Thymus (tissue), 11 donors: Measurements from ENCODE around the gene NDUFA11. TPM values are rescaled to one million over a fixed set of nuclear protein-coding genes. Genes with fewer than 3 reads are reported as not detected.

Experiments
- DNase-seq, 9 donors: peaks; one replicate each; pipeline ENCODE4 v3.0.0-alpha.2; 2013; ENCODE audit warnings: low spot score in 9 of 9, low read depth in 6 of 9, missing footprints in 1 of 9
- H3K27ac ChIP-seq, 2 donors: one replicate each; pipeline ENCODE4 v1.5.1; 2013; ENCODE audit warnings: control low read depth in 1 of 2, low read depth in 1 of 2, low read length in 1 of 2, mild to moderate bottlenecking in 1 of 2, moderate library complexity in 1 of 2
- H3K27me3 ChIP-seq, 2 donors: one replicate each; pipeline ENCODE4 v1.5.1; 2013; ENCODE audit warnings: low read length in 1 of 2; ENCODE audit not compliant: control insufficient read depth in 2 of 2, insufficient read depth in 1 of 2
- H3K36me3 ChIP-seq, 2 donors: one replicate each; pipeline ENCODE4 v1.5.1; 2013; ENCODE audit warnings: low read length in 1 of 2, mild to moderate bottlenecking in 1 of 2, moderate library complexity in 1 of 2; ENCODE audit not compliant: control insufficient read depth in 2 of 2, insufficient read depth in 2 of 2
- H3K4me1 ChIP-seq, 2 donors: one replicate each; pipeline ENCODE4 v1.5.1; 2013; ENCODE audit warnings: low read length in 2 of 2; ENCODE audit not compliant: control insufficient read depth in 2 of 2, insufficient read depth in 2 of 2
- H3K4me3 ChIP-seq, 2 donors: one replicate each; pipeline ENCODE4 v1.5.1; 2013; ENCODE audit warnings: low read length in 2 of 2, control low read depth in 1 of 2, mild to moderate bottlenecking in 1 of 2
- H3K9me3 ChIP-seq, 2 donors: one replicate each; pipeline ENCODE4 v1.5.1; 2013; ENCODE audit warnings: low read length in 1 of 2, mild to moderate bottlenecking in 1 of 2; ENCODE audit not compliant: control insufficient read depth in 2 of 2, insufficient read depth in 1 of 2
- WGBS: extraction: QIAGEN DNeasy Blood & Tissue Kit; methylation state at CpG from one replicate; pipeline ENCODE4 v1.1.7; 2013; 5-methylcytosine and 5-hydroxymethylcytosine counted together
- polyA plus RNA-seq: library from polyadenylated mRNA; stranded (reverse); fragments of 200-250 nt; gene quantifications from one replicate; pipeline ENCODE4 v1.2.3, GENCODE V29; 2013
- total RNA-seq: library from RNA; stranded (reverse); fragments of 120-200 nt; gene quantifications from one replicate; pipeline ENCODE4 v1.2.4, GENCODE V29; 2013
- donor health status: healthy.

The NDUFA11 gene
- total and polyA plus RNA-seq, 2 donors = 218 to 292 TPM

GRCh38 chr19:5917431-5918107, 14.0 kb upstream of the NDUFA11 start:
- WGBS = 97% methylated on average over 36 of the region's 36 CpGs
- Histone ChIP-seq H3K27me3 (no peaks in the 10 kb centered on the region), H3K36me3 (peaks cover 70 to 84% of the 10 kb centered on the region in 2 donors), H3K9me3 (no peaks in the 10 kb centered on the region), H3K4me1 (peaks cover 0 to 3% of the 10 kb centered on the region in 2 donors), H3K27ac (no peak overlapping the region), H3K4me3 (no peak overlapping the region)
- DNase-seq = no peak

- Histone ChIP-seq H3K36me3 (peaks cover 59 to 71% of the 10 kb centered on the region in 2 donors), H3K27me3 (no peaks in the 10 kb centered on the region), H3K4me1 (peaks cover 0 to 3% of the 10 kb centered on the region in 2 donors), H3K27ac (no peak overlapping the region), H3K4me3 (no peak overlapping the region), H3K9me3 (no peaks in the 10 kb centered on the region)
- 95% methylated on average over 14 of the region's 14 CpGs for WGBS
- DNase-seq = no peak
Observed at GRCh38 chr19:5916181-5916708, 12.7 kb upstream of the NDUFA11 start.

- WGBS = 97% methylated on average over 11 of the region's 11 CpGs
- DNase-seq = no peak
- Histone ChIP-seq H3K36me3 (peaks cover 54 to 69% of the 10 kb centered on the region in 2 donors), H3K4me3 (no peak overlapping the region), H3K27me3 (no peaks in the 10 kb centered on the region), H3K4me1 (peaks cover 0 to 3% of the 10 kb centered on the region in 2 donors), H3K27ac (no peak overlapping the region), H3K9me3 (no peaks in the 10 kb centered on the region)
Observed at GRCh38 chr19:5915782-5916165, 12.2 kb upstream of the NDUFA11 start.

GRCh38 chr19:5914946-5915781, 11.6 kb upstream of the NDUFA11 start:
- no peak overlapping the region for H3K27ac ChIP-seq
- 95% methylated on average over 42 of the region's 42 CpGs for WGBS

GRCh38 chr19:5914358-5914774, 10.8 kb upstream of the NDUFA11 start:
- H3K36me3 ChIP-seq = peaks cover 50 to 69% of the 10 kb centered on the region in 2 donors
- no peak overlapping the region for H3K4me3 ChIP-seq
- no peak overlapping the region for H3K27ac ChIP-seq
- H3K9me3 ChIP-seq = no peaks in the 10 kb centered on the region
- WGBS = 94% methylated on average over 22 of the region's 22 CpGs
- H3K4me1 ChIP-seq = peaks cover 0 to 3% of the 10 kb centered on the region in 2 donors
- no peaks in the 10 kb centered on the region for H3K27me3 ChIP-seq
- no peak for DNase-seq

More at GRCh38 chr19:5914946-5915781, 11.6 kb upstream of the NDUFA11 start:
- Histone ChIP-seq H3K4me3 (no peak overlapping the region), H3K36me3 (peaks cover 51 to 70% of the 10 kb centered on the region in 2 donors), H3K9me3 (no peaks in the 10 kb centered on the region), H3K4me1 (peaks cover 0 to 3% of the 10 kb centered on the region in 2 donors), H3K27me3 (no peaks in the 10 kb centered on the region)
- DNase-seq = no peak

- H3K9me3 ChIP-seq = no peaks in the 10 kb centered on the region
- WGBS = 96% methylated on average over 10 of the region's 10 CpGs
- no peaks in the 10 kb centered on the region for H3K27me3 ChIP-seq
- no peak within 1 kb of the TSS for H3K27ac ChIP-seq
- peaks cover 0 to 3% of the 10 kb centered on the region in 2 donors for H3K4me1 ChIP-seq
- no peak for DNase-seq
- peaks cover 45 to 69% of the 10 kb centered on the region in 2 donors for H3K36me3 ChIP-seq
- no peak within 1 kb of the TSS for H3K4me3 ChIP-seq
Observed at GRCh38 chr19:5913739-5914357, 10.3 kb upstream of the NDUFA11 start, which contains the start of gene CAPS. Gene CAPS, plus strand, starts transcription at chr19:5914254. Its CDS starts 153 bp downstream, at chr19:5914407.

- Histone ChIP-seq H3K27ac (peak overlapping the region in 1 of 2 donors; percentile 18), H3K9me3 (no peaks in the 10 kb centered on the region), H3K36me3 (peaks cover 20 to 48% of the 10 kb centered on the region in 2 donors), H3K4me3 (no peak overlapping the region), H3K4me1 (peaks cover 0 to 3% of the 10 kb centered on the region in 2 donors), H3K27me3 (no peaks in the 10 kb centered on the region)
- WGBS = 100% methylated on average over 1 of the region's 1 CpG
- no peak for DNase-seq
Observed at GRCh38 chr19:5911366-5911765, 7.8 kb upstream of the NDUFA11 start.

- Histone ChIP-seq H3K4me3 (no peak overlapping the region), H3K9me3 (no peaks in the 10 kb centered on the region), H3K36me3 (peaks cover 12 to 40% of the 10 kb centered on the region in 2 donors), H3K4me1 (peaks cover 5% of the 10 kb centered on the region in 2 donors), H3K27ac (peak overlapping the region in 1 of 2 donors; percentile 31), H3K27me3 (no peaks in the 10 kb centered on the region)
- DNase-seq = no peak
- 96% methylated on average over 1 of the region's 1 CpG for WGBS
Observed at GRCh38 chr19:5910638-5910907, 7.0 kb upstream of the NDUFA11 start.
